ENCODE results near the gene PAPOLB. TPM values are rescaled to one million over a fixed set of nuclear protein-coding genes. Genes with fewer than 3 reads are reported as not detected.

PAPOLB gene
- total and polyA plus RNA-seq, 12 donors: 0.01 to 0.21 (median 0.14) TPM; not detected in 4

DNA sequence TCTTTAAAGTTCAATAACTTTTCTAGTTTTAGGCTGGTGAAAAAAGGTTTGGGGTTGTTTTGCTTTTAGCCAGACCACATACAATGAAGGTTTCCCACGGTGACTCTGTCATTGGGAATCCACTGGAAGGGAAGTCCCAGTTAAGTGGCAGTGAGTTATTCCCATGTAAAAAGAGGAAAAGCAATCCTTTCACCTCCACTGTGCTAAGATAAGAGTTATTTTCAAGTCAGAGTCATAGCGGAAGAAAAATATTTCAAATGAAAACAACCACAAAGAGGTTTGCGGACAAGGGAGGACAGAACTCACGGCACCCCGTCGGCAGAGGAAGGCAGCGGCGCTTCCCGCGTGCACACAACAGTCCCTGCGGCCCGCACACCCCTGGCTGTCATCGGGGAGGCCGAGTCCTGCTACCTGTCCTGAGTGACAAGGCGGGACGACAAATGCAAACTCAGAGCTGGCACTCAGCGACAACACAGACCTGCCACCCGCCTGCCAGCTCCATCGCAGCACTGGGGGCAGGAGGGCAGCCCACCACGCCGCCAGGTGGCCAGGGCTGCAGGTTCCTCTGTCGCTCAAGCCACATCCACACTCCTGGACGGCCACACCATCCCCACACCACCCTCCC, 9.3 kb upstream of the PAPOLB start:
- ATAC-seq: peak in 1 of 8 donors; percentile 22
- peaks cover 0 to 25% (median 0%) of the 10 kb centered on the region in 11 donors for H3K9me3 ChIP-seq
- peaks cover 0 to 28% (median 0%) of the 10 kb centered on the region in 7 donors for H3K27me3 ChIP-seq
- DNase-seq: no peak
- WGBS, 2 donors: 39 to 54% methylated on average over 23 of the region's 23 CpGs
- no peak for TF ChIP-seq CTCF (IDR thresholded peaks at IDR 0.05)
- intact Hi-C loops (cut with DNase I): loop anchor here in 1 of 10 donors (10.0 kb wide), 1 partner anchor 76 kb away; no protein-coding TSS in a partner anchor
- no peak overlapping the region for H3K4me3 ChIP-seq
- peaks cover 0 to 18% (median 8%) of the 10 kb centered on the region in 9 donors for H3K4me1 ChIP-seq
- no peak overlapping the region for H3K27ac ChIP-seq
- H3K36me3 ChIP-seq: peaks cover 0 to 22% (median 0%) of the 10 kb centered on the region in 9 donors

- Histone ChIP-seq H3K9me3 (peaks cover 0 to 28% (median 3%) of the 10 kb centered on the region in 11 donors), H3K36me3 (peaks cover 0 to 12% (median 0%) of the 10 kb centered on the region in 9 donors), H3K4me1 (peaks cover 0 to 13% (median 8%) of the 10 kb centered on the region in 9 donors), H3K27me3 (peaks cover 0 to 34% (median 0%) of the 10 kb centered on the region in 7 donors), H3K27ac (no peak overlapping the region), H3K4me3 (no peak overlapping the region)
- ATAC-seq (no peak), DNase-seq (no peak)
- intact Hi-C loops (cut with DNase I): no loop called here
- no peak for TF ChIP-seq CTCF (IDR thresholded peaks at IDR 0.05)
- WGBS, 2 donors: 92 to 96% methylated on average over 5 of the region's 5 CpGs
Measured at GRCh38 chr7:4868493-4868892, 6.7 kb upstream of the PAPOLB start.

DNA sequence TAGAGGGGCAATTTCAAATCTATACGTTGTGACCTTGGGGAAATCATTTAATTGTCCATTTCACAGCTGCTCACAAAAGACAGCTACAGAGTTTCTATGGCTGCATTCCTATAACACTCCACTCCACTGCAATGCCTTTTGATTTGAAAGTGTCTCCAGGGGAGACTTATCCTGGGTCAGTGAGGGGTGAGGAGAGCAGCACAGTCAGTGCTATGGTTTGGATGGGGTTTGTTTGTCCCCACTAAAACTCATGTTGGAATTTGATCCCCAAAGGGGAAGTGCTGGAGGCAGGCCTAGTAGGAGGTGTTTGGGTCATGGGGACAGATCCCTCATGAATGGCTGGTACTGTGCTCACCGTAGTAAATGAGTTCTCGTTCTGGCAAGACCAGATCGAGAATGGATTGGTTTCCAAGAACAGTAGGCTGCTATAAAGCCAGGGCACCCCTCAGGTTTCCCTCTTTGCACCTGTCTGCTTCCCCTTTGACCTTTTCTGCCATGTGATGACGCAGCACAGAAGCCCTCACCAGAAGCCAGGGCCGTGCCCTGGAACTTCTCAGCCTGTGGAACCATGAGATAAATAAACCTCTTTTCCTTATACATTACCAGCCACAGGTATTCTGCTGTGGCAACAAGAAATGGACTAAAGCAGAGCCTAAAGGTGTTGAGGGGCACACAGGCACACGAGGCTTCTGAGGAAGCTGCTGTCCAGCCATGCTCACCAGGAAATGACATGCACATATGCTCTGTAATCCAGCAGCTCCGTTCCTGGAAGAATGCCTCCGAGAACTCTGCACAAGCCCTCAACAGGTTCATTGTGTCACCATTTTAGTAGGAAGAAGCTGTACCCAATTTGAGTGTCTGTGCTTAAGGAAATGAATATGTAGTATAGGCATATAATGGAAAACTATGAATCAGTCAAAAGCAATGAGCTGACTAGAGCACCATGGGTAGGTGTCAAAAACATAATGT, 5.0 kb upstream of the PAPOLB start:
- ATAC-seq (no peak), DNase-seq (no peak)
- Histone ChIP-seq H3K4me1 (peaks cover 0 to 2% (median 0%) of the 10 kb centered on the region in 9 donors), H3K36me3 (peaks cover 0 to 12% (median 0%) of the 10 kb centered on the region in 9 donors), H3K9me3 (peaks cover 0 to 32% (median 3%) of the 10 kb centered on the region in 11 donors), H3K4me3 (no peak overlapping the region), H3K27me3 (peaks cover 0 to 42% (median 6%) of the 10 kb centered on the region in 7 donors), H3K27ac (no peak overlapping the region)
- TF ChIP-seq CTCF (IDR thresholded peaks at IDR 0.05): no peak
- WGBS, 2 donors: 78 to 83% methylated on average over 9 of the region's 9 CpGs
- intact Hi-C loops (cut with DNase I): no loop called here

DNA sequence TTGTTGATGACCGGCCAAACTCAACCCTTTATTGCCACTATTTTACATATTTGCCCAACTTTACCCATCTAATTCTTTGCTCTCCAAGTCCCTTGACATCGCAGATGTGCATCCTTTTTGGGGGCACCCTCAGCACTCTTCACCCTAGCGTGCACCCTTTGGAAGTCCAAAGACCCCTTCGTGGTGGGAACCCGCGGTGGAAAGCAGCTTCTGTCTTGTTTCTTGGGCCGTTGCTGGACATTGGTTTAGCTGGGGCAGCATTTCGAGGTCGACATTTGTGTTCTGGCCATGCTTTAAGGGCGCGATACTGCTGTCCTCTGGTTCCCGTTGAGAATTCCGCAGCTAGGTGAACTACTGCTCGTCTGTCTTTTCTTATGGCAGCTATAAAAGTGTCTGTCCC, 326 bp upstream of the PAPOLB start:
- Histone ChIP-seq H3K27me3 (peaks cover 0 to 41% (median 0%) of the 10 kb centered on the region in 7 donors), H3K4me3 (peak overlapping the region in 9 of 10 donors; percentile 5 to 50 (median 42)), H3K4me1 (no peaks in the 10 kb centered on the region), H3K36me3 (no peaks in the 10 kb centered on the region), H3K9me3 (peaks cover 0 to 9% (median 0%) of the 10 kb centered on the region in 11 donors), H3K27ac (peak overlapping the region in 3 of 10 donors; percentile 15 to 54 (median 23))
- WGBS, 2 donors: 88 to 89% methylated on average over 14 of the region's 14 CpGs
- ATAC-seq (no peak), DNase-seq (no peak)
- intact Hi-C loops (cut with DNase I): no loop called here
- TF ChIP-seq CTCF (IDR thresholded peaks at IDR 0.05): no peak

Data from heart right ventricle (tissue), 16 donors.